GM19193 (cell line): ENCODE data around the gene ADM2.

Source experiments
- POLR2A ChIP-seq: IDR thresholded peaks from 4 replicates; pipeline ENCODE4 v1.6.1; 2011; ENCODE audit not compliant: insufficient read depth, insufficient read length; ENCODE audit errors: extremely low read depth

The ADM2 gene

DNA sequence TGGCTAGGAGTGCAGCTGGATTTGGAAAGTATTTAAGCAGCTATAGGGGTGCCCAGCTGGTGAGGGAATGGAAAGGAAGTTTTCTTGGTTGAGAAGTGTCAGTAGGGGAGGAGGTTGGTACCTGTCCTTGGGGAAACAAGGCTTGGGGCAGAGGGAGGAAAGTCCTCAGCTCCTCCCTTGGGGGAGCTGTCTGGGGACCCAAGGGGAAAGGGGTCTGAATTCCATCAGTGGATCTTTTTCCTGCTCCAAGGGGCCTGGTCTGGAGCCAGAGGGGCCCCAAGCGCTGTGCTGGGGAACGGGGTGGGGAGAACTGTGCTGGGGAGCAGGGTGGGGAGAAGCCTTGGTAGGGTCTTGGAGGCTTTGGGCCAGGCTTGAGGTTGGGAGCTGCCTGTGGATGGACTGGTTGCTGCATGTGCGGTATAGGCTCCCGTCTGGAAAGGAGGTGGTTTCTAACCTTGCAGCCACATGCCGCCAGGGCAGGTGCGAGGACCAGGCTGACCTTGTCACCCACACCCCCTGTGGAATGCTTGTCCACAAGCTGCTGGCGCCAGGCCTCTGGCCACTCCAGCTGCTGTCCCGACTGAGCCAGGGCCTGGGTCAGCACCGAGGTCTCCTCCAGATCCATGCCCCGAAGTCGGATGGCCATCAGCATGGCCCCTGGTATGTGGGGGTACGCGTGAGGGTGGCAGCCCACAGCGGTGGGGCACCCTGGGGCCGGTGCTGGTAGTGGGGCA is 47.5 kb downstream of the ADM2 start:
- peak; percentile 30 for TF ChIP-seq POLR2A

DNA sequence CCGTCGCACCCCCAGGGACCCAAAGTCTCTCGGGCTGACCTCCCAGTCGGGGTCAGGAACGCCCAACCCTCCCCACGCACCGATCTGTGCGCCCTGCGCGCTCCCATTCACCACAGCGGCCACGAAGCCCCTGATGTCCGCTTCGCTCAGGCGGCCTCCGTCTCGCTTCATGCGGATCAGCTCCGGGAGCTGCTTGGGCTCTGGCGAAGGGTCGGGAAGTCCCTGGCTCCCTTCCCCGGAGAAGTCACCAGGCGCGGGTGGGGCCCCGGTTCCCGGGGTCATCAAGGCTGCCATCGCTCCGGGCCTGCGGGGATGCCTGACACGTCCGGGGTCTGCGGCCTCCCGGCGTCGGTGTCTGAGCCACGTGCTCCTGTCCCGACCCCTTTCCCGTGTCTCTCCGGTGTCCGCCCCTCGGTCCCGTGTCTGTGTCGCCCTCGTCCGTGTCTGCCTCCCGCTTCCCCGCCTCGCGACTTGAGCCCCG is 48.1 kb downstream of the ADM2 start:
- TF ChIP-seq POLR2A, result peak; percentile 5

DNA sequence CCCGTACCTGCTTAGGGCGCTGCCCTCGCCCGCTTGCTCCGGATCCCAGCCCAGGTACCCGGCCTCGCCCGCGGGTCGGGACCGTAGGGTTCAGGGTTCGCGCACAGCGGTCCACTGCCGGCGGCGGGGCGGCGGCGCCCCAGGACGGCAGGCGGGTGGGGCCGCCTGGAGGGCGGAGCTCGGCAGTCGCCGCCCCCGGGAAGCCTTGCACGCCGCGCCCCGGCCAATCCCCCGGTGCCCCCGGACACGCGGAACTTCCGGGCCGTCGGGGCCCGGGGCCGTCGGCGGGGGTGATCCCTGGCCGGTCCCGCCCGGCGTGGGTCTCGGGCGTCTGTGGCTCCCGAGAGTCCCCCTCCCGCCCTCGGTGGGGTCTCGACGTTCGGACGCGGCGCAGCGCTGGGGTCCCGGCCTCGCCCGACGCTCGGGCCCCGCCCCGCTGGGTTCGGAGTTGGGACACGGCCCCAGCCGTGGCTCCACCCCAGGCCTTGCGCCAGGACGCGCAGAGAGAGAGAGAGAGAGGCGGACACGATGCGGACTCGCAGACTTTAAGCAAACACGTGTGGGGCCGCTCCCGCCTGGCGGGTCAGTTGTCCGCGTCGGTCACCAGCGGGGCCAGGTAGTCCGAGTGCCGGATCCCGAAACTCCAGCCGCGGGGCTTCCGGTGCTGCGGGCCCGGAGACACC is 48.7 kb downstream of the ADM2 start, which contains the start of gene TYMP:
TSS of gene TYMP (minus strand) at position 116 of the 683 bp plus-strand sequence. CDS start 303 bp downstream, outside the sequence.
- TF ChIP-seq POLR2A, result peak; percentile 62

DNA sequence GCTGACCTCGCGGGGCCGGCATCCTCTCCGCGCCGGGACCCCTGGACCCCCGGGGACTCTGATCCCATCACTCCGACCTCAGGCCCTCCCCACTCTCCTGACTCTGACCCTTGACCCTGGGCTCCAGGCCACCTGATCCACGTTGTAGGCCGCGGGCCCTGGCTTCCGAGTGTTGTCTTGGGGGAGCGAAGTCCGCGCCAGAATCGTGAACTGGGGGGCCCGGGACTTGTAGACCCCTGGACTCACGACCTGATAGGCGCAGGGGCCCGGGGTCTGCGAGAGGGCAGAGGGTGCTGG is 49.2 kb downstream of the ADM2 start:
- TF ChIP-seq POLR2A, result no peak

DNA sequence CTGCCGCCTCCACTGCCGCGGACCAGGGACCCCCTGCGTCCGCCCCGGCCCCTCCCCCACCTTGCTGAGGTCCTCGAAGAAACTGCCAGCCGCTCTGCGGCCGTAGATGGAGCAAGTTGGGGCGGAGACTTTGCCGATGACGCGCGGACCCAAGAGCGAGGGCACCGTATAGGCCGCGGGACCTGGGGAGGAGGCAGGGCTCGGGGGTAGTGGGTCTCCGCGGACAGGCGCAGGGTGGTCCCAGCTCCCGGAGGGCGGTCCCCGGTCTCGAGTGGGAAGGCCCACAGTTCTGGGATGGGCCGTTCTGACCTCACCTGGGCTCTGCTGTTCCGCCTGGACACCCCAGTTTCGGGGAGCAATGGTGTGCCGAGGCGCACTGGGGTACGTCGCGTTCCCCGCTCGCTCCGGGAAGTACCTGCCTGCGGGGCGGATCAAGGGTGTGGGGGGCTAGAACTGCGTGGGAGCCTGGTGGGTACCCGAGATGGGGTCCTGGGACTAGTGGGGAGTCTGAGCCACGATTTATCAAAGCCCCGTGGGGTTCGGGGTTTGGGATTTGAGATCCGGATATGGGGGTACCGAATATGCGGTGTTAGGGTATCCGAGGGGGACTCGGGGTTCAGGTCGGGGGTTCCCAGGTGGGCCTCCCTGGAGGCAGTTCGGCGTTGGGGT is 49.7 kb downstream of the ADM2 start:
- TF ChIP-seq POLR2A, result peak; percentile 85

DNA sequence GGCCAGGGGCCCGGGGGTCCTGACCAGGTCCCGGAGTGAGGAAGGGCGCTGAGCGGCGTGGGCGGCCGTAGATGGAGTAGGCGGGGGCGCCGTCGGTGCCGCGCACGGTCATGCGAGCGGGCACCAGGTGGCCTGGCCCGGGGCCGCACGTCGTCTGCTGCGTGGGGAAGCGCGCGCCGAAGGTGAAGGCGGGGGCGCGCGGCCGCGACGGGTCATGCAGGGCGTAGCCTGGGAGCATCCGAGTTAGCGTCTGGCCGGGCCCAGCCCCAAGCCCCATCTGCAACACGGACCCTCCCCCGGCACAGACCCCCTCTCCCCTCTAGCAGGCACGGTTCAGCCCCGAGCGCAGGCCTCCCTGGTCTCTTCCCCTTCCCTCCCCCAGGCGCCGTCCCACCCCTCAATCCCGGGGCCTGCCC is 50.2 kb downstream of the ADM2 start:
- peak; percentile 27 for TF ChIP-seq POLR2A

DNA sequence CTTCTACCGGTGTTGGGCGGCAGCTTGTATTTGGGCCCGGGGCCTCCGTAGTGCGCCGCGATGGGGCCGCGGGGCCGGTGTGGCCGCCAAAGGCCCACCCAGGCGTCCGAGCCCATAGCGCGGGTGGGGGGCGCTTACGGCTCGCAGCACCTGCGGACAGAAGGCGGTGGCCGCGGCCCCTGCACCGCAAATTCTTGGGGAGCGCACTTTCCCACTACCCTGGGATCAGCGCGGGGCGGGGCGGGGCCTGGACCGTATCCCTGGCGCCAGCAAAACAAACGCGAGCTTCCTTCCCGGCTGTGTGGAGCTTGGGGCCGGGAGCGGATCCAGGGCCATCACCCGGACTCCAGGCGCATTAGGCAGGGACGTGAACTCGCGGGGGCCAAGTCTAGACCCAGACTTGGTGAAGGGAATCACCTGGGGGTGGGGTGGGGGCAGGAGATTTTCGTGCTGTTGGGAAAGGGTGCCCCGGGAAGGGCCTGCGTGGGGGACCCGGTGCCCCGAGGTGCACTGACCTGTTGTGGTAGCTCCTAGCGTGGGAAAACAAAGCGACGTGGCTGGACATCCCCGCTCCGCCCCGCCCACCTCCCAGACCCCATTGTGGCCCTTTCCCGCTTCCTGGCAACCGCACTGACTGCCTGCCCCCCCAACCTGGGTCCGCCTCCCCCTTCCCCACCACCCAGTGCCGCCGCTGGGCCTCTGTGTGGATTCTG is 50.8 kb downstream of the ADM2 start:
- TF ChIP-seq POLR2A, result peak; percentile 32

DNA sequence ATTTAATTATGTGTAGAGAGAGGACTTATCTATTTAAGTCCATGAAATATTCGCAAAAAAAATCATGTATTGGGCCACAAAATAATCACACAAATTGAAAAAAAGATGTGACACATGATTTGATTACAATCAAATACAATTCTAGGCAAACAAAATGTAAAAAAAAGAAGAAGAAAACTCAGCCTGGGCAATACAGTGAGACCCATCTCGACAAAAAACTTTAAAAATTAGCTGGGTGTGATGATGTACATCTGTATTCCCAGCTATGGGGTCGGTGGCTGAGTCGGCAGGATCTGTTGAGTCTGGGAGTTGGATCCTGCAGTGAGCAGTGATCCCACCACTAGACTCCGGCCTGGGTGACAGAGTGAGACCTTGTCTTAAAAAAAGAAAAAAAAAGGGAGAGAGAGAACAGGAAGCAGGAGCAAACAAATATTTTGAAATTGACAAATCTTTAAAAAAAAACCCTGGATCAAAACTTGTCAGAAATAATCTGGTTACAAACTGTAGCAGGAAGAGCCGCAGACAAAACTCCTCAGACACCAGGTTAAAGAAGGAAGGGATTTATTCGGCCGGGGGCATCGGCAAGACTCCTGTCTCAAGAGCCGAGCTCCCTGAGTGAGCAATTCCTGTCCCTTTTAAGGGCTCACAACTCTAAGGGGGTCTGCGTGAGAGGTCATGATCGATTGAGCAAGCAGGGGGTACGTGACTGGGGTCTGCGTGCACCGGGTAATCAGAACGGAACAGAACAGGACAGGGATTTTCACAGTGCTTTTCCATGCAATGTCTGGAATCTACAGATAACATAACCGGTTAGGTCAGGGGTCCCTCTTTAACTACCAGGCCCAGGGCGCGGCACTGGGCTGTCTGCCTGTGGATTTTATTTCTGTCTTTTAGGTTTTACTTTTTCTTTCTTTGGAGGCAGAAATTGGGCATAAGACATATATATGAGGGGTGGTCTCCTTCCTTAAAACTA is 51.8 kb downstream of the ADM2 start:
- TF ChIP-seq POLR2A, result peak; percentile 34

DNA sequence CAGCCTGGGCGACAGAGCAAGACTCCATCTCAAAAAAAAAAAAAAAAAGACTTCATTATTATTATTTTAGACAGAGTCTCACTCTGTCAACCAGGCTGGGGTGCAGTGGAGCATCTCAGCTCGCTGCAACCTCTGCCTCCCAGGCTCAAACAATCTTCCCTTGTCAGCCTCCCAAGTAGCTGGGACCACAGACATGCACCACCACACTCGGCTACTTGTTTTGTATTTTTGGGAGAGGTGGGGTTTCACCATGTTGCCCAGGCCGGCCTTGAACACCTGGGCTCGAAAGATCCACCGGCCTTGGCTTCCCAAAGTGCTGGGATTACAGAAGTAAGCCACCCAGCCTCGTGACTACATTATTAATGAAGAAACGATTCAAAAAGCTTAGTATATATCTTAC is 53.8 kb downstream of the ADM2 start:
- no peak for TF ChIP-seq POLR2A
